Testis (tissue), 3 donors: ENCODE data around the gene SH2D1B. TPM values are rescaled to one million over a fixed set of nuclear protein-coding genes. Genes with fewer than 3 reads are reported as not detected.

Experiments used
- DNase-seq: peaks from one replicate; pipeline ENCODE4 v3.0.0-alpha.2; 2019
- H3K27ac ChIP-seq, 2 donors: fragments of 200-600 bp; sonication (generic); one replicate each; pipeline ENCODE4 v1.5.1; 2019
- H3K27me3 ChIP-seq: fragments of 200-600 bp; sonication (generic); one replicate; pipeline ENCODE4 v1.5.1; 2019
- H3K36me3 ChIP-seq: fragments of 200-600 bp; sonication (generic); one replicate; pipeline ENCODE4 v1.5.1; 2017; ENCODE audit warnings: low read depth; ENCODE audit errors: missing control alignments
- H3K4me1 ChIP-seq: fragments of 200-600 bp; sonication (generic); one replicate; pipeline ENCODE4 v1.5.1; 2019
- H3K4me3 ChIP-seq, 2 donors: fragments of 200-600 bp; sonication (generic); one replicate each; pipeline ENCODE4 v1.5.1; 2017 to 2019
- H3K9me3 ChIP-seq: fragments of 200-600 bp; sonication (generic); one replicate; pipeline ENCODE4 v1.5.1; 2017
- CTCF ChIP-seq, 3 experiments: fragments of 450-650 bp in 2 of 3; fragments of 200-600 bp in 1 of 3; sonication (generic) in 1 of 3; IDR thresholded peaks; one replicate each; pipeline ENCODE4 v1.5.1; 2016 to 2019; ENCODE audit warnings: antibody characterized with exemption in 3 of 3, mild to moderate bottlenecking in 2 of 3, moderate library complexity in 1 of 3
- POLR2A ChIP-seq: fragments of 450-650 bp; IDR thresholded peaks from one replicate; pipeline ENCODE4 v1.6.1; 2017; ENCODE audit warnings: antibody characterized with exemption, mild to moderate bottlenecking, moderate library complexity
- WGBS, 2 donors: methylation state at CpG; one replicate each; pipeline ENCODE4 v1.1.5; 2018; 5-methylcytosine and 5-hydroxymethylcytosine counted together
- intact Hi-C: fragments of 100-400 bp; cut with DNase I; formaldehyde crosslinking; loops from one replicate; pipeline ENCODE4 v1.15.1; 2023; ENCODE audit warnings: low total_unique reads
- polyA plus RNA-seq: library from polyadenylated mRNA; stranded (reverse); fragments of 350-450 nt; fragmentation: Illumina TruSeq; extraction: RNeasy Lipid Tissue Mini Kit (QIAGEN cat#74804); gene quantifications from one replicate; pipeline ENCODE4 v1.2.3, GENCODE V29; 2014; ENCODE audit warnings: low read depth, low replicate concordance; ENCODE audit not compliant: insufficient read depth
- total RNA-seq, 2 donors: library from RNA; depleted of rRNA; stranded (reverse); fragments of >200 nt; gene quantifications; one replicate each; pipeline ENCODE4 v1.2.3, GENCODE V29; 2016

SH2D1B gene
- total and polyA plus RNA-seq, 3 donors from 2014 or later: 0.59 to 1.3 (median 0.62) TPM

DNA sequence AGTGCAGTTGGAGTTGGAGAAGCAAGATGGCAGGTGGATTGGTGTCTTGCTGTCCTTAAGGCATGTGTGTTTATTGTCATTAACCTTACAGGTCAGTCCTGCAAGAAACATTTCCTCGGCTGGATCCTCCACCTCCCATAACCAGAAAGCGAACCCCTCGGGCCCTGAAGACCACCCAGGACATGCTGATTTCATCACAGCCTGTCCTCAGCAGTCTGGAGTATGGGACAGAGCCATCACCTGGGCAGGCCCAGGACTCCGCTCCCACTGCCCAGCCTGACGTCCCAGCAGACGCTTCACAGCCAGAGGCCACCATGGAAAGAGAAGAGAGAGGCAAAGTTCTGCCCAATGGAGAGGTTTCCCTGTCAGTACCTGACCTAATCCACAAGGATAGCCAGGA lies 28.8 kb downstream of the SH2D1B start:
- no peak for TF ChIP-seq CTCF (IDR thresholded peaks at IDR 0.05)
- no peak for TF ChIP-seq POLR2A
- Histone ChIP-seq H3K4me3 (no peak overlapping the region), H3K4me1 (no peaks in the 10 kb centered on the region), H3K36me3 (no peaks in the 10 kb centered on the region), H3K27me3 (no peaks in the 10 kb centered on the region), H3K9me3 (no peaks in the 10 kb centered on the region), H3K27ac (no peak overlapping the region)
- no peak for DNase-seq
- intact Hi-C loops: no loop called here
- WGBS, 2 donors: 96 to 97% methylated on average over 4 to 6 of the region's 6 CpGs

- Histone ChIP-seq H3K4me1 (no peaks in the 10 kb centered on the region), H3K27me3 (no peaks in the 10 kb centered on the region), H3K4me3 (no peak overlapping the region), H3K9me3 (no peaks in the 10 kb centered on the region), H3K27ac (no peak overlapping the region), H3K36me3 (no peaks in the 10 kb centered on the region)
- intact Hi-C loops: no loop called here
- peak; percentile 10 for DNase-seq
- TF ChIP-seq POLR2A: no peak
- no peak for TF ChIP-seq CTCF (IDR thresholded peaks at IDR 0.05)
- 86 to 88% methylated on average over 9 to 13 of the region's 13 CpGs for WGBS, 2 donors
Observed at GRCh38 chr1:162381941-162382750, 29.8 kb downstream of the SH2D1B start.

DNA sequence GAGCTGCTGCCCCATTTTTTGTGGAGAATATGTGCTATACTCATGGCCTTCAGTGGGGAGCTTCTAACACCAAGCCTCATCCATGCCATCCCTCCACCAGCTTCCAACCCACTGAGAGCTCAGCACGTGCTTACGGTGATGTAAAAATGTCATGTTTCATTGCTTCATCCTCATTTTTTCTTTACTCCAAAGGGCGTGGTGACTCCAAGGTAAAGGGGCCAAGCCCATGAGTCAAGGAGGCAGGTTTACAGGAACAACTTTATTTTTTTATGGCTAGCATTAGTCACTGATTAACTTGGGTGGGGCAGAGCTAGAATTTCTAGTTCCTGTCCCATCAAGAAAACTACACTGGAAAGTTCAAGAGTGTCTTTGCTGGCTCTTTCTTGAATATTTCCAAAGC lies 30.6 kb downstream of the SH2D1B start, which contains the start of gene C1orf226:
TSS of gene C1orf226 (plus strand) at position 346 of the 400 bp plus-strand sequence. CDS start 174 bp downstream, outside the sequence.
- Histone ChIP-seq H3K27me3 (no peaks in the 10 kb centered on the region), H3K4me1 (no peaks in the 10 kb centered on the region), H3K4me3 (no peak within 1 kb of the TSS), H3K27ac (no peak within 1 kb of the TSS), H3K36me3 (no peaks in the 10 kb centered on the region), H3K9me3 (no peaks in the 10 kb centered on the region)
- no peak for TF ChIP-seq CTCF (IDR thresholded peaks at IDR 0.05)
- TF ChIP-seq POLR2A: no peak
- DNase-seq: no peak
- intact Hi-C loops: no loop called here
- 93 to 96% methylated on average over 3 of the region's 3 CpGs for WGBS, 2 donors

DNA sequence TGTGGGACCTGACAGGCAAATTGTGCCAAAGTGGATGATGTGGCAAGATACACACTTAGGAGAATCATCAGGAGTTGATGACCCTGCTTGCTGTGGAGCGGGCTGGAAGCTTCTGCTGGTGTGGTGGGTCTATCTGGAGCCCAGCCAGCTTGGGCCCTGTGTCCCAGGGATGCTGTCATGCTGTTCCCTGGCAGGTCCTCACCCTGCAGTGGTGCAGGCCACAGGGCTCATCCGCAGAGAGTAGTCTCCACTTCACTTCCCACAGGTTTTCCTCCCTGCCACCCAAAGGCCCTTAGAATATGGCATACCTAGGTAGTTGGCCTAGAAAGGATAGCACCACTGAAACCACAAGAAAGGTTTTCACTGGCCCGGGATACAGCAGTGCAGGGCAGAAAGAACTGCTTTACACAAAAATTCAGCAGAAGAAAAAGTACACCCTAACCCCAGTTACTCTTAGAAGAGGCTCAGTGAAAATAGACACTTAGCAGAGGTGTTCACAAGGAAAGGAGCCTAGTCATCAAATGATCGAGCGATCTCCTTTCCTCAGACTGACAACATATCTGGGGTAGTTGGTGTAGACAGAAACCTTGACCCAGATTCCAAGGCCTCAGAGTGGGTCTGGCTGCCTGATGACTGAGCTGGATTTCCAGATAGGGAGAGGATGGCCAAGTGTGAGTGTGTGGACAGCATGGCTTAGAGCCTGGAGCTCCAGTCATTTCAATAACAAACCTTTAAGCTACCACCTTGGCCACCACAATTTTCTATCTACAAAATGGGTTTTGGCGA lies 31.7 kb downstream of the SH2D1B start:
- Histone ChIP-seq H3K36me3 (no peaks in the 10 kb centered on the region), H3K27ac (no peak overlapping the region), H3K27me3 (no peaks in the 10 kb centered on the region), H3K4me1 (no peaks in the 10 kb centered on the region), H3K4me3 (no peak overlapping the region), H3K9me3 (no peaks in the 10 kb centered on the region)
- no peak for TF ChIP-seq CTCF (IDR thresholded peaks at IDR 0.05)
- no peak for TF ChIP-seq POLR2A
- DNase-seq: peak; percentile 5
- intact Hi-C loops: no loop called here
- WGBS, 2 donors: 81 to 86% methylated on average over 6 of the region's 6 CpGs
